ENCODE results near the gene CACTIN. TPM values are rescaled to one million over a fixed set of nuclear protein-coding genes. Genes with fewer than 3 reads are reported as not detected.

CACTIN gene
- total RNA-seq, 4 donors from 2014 or later, result 10.9 to 29.0 (median 16.8) TPM

GRCh38 chr19:3665681-3666544, 39.3 kb upstream of the CACTIN start:
- no peak for TF ChIP-seq CTCF (IDR thresholded peaks at IDR 0.05; ENCODE audit: low read depth)

DNA sequence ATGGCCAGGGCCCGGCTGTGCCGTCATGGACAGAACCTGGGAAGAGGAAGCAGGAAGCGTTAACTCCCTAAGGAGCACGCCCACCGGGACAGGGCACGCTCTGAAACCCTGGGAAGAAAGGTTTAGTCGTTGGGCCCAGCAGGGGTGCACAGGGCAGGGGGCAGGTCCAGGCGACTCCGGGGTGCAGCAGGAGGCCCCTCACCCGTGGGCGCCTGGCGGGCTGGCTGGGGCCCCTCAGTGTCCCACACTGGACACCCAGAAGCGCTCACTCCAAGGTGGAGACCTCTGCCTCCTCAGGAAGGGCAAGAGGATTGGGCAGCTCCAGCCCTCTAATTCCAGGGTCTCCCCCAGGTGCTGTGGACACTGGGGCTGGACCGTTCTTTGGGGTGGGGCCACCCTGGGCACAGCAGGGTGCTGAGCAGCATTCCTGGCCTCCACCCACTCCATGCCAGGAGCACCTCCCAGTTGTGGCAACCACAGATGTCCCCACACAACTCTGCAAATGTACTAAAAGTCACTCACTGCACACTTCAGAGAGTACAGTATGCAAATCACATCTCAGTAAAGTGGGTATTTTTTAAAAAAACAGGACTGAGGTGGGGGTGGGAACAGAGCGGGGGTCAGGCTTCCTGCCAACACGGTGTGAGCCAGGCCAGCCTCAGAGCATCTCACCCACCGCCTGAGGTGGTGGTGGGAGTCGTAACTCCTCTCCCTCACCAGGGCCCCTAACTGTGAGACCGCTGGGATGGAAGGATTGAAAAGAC, 38.5 kb upstream of the CACTIN start:
- TF ChIP-seq CTCF (IDR thresholded peaks at IDR 0.05; ENCODE audit: low read depth), result no peak

- TF ChIP-seq CTCF (IDR thresholded peaks at IDR 0.05; ENCODE audit: low read depth), result no peak
Observed at GRCh38 chr19:3663838-3664237, 37.2 kb upstream of the CACTIN start.

DNA sequence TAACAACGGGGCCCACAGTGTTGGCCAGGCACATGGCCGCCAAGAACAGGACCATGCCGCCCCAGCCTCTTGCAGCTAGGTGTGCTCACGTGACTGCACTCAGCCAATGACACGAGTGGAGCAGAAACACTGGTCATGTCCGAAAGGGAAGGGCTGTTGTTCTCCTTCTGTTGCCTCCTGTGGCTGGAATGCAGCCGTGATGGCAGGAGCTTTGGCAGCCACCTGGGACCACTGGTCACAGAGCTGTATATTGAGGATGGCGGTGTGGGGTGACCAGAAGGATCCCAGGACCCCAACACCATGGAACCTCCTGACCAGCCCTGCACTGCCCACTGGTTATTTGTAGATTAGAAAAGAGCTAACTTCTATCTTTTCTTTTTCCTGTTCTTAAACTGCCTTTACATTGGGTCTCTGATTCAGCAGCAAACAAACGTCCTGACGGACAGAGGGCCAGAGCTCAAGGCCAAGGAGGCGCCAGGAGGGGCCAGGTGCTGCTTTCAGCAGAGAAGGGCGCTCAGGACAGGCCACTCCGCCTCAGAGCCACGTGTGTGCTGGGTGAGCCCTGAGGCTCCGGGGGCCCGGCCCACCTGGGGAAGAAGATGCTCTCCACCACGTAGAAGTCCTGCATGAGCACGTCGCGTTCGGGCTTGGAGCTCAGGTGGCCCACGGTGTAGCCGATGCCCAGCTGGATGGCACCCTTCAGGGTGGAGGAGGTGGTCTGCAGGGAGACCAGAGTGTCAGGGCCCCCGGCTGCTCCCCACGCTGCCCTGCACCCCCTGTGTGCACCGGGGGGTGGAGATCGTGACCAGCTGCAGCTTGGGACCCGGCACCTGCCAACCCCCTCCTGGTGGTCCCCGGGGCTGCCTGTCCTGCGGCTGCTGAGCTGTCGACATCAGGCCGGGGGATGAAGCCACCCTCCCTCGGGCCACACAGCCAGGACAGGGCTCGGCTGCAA, 35.0 kb upstream of the CACTIN start:
- TF ChIP-seq CTCF (IDR thresholded peaks at IDR 0.05; ENCODE audit: low read depth), result no peak

DNA sequence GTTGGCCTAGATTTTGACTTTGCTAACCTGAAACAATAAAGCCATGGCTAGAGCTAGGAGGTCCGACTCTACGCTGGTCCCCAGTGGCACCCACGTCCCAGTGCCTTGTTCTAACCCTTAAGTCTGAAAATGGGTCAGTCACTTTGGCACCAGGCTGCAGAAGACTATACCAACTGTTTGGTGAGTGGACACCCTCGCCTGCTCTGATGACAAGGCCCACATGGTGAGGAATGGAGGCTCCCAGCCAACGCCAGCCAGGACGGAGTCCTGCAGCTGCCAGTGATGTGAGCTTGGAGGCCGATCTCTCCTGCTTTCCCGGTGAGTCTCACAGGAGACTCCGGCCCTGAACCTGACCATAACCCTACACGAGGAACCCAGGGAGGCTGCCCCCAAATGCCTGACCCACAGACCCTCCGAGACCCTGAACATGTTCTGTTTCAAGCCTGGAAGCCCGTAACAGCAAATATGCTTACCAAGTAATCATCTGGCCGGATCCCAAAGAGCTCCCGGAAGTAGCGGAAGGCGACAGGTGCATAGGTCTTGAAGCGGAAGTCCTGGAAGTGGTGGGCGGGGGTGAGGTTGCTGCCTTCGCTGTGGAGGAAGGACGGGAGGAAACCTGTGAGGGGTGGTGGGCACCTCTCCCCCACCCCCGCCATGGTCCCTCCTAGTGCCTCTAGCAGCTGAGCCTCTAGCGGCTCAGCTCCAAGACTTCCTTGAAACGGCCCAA, 34.1 kb upstream of the CACTIN start:
- no peak for TF ChIP-seq CTCF (IDR thresholded peaks at IDR 0.05; ENCODE audit: low read depth)

- no peak for TF ChIP-seq CTCF (IDR thresholded peaks at IDR 0.05; ENCODE audit: low read depth)
Observed at GRCh38 chr19:3659746-3660112, 33.1 kb upstream of the CACTIN start.

All from subcutaneous adipose tissue (tissue), 4 donors.